UCSD-AML1 (cell line): ENCODE results near the gene PITHD1.
"Not testable (repeated sequence)": the region's sequence is repeated elsewhere in the genome, so short reads cannot be mapped to it uniquely, and the experiment has no call there.

ENCODE experiments used
- DNase-seq: peaks from one replicate; lab custom pipeline; 2025; ENCODE audit not compliant: unreplicated experiment; lab: John Stamatoyannopoulos, UW

PITHD1 gene, protein sequence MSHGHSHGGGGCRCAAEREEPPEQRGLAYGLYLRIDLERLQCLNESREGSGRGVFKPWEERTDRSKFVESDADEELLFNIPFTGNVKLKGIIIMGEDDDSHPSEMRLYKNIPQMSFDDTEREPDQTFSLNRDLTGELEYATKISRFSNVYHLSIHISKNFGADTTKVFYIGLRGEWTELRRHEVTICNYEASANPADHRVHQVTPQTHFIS

DNA sequence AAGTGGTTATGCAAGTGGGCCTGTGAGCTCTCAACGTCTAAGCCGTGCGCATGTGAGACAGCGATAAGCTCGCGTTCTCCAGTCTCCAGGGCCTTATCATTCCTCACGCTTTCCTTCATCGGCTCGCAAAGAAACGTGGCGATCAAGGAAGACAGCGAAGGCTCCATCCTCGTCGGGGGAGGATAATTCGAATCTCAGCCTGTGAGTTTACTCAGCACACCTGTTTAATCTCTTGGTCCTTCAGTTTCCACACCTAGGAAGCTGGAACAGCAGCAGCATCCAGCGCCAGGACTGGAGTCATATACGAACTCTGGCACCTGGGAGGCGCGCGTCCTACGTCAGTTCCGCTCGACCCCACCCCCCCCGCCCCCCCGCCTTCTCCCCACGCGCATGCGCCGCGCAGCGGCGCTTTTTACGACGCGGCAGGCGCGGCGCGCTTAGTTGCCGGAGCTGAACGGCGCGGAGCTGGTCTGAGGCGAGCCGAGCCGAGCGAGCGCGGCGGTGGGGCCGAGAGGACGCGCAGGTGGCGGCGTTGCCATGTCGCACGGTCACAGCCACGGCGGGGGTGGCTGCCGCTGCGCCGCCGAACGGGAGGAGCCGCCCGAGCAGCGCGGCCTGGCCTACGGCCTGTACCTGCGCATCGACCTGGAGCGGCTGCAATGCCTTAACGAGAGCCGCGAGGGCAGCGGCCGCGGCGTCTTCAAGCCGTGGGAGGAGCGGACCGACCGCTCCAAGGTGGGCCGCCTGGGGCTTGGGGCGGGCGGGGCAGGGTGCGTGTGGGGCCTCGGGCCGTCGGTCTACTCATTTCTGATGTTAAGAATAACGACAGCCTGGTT is at the start of gene PITHD1:
Gene PITHD1 (plus strand): TSS at position 440 of the 836 bp plus-strand sequence. CDS start 98 bp downstream, at position 538.
- DNase-seq: peak; percentile 89

DNA sequence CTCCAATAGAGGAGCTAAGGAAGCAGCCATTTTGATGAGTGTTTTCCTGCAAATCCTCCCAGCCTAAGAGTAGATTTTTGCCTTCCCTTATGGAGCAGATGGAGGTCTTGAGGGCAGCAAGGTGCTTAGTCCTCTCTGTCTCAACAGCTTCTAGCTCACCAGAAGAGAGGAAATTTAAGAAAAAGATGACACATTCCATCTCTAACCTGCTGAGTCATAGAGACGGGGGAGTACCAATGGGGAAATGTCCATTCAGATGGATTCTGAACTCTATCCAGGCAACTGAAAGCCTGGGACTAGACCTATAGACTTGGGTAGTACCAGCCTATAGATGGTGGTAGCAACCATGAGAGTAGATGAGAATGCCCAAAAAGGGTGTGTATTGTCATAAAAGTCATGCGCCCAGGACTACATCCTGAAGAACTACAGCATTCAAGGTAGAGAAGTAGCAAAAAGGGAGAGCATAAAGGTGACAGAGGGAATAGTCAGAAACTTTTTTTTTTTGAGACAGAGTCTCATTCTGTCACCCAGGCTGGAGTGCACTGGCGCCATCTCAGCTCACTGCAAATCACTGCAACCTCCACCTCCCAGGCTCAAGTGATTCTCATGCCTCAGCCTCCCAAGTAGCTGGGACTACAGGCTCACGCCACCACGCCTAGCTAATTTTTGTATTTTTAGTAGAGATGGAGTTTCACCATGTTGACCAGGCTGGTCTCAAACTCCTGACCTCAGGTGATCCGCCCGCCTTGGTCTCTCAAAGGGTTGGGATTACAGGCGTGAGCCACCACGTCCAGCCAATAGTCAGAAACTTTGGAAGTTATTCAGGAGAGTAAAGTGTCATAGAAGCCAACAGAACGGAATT is 45.6 kb upstream of the PITHD1 start:
- DNase-seq: no peak

DNA sequence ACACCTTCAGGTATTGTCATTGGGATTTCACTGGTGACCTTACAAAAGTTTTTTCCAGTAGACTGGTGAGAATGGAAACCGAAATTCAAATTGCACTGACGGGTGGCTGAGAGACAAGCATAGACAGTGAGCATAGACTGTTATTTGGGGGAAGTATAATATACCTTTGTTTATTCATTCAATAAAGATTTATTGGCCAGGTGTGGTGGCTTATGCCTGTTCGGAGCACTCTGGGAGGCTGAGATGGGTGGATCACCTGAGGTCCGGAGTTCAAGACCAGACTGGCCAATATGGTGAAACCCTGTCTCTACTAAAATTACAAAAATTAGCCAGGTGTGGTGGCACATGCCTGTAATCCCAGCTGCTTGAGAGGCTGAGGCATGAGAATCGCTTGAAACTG is 44.9 kb upstream of the PITHD1 start:
- not testable (repeated sequence) for DNase-seq

DNA sequence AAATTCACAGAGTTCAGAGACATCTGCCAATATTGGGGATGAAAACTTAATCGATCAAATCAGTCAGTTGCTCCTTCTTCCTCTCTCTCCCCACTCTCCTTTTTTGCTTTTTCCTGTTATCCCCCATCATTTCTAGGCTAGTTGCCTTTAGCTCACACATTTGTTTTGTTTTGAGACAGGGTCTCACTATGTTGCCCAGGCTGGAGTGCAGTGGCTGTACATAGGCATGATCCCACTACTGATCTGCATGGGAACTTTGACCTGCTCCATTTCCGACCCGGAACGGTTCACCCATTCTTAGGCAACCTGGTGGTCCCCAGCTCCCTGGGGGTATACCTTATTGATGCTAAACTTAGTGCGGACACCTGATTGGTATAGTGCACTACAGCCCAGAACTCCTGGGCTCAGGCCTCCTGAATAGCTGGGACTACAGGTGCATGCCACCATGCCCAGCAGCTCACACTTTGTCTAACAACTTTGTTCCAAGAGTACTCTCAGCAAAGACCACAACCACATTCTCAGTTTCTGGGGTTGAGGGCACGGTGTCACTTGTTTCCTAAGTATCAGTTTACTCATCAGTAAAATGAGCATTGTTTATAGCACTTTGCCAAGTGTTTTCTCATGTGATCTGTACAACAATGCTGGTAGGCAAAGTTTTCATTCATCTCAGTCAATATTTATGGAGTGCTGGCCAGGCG is 41.6 kb upstream of the PITHD1 start:
- DNase-seq: no peak

DNA sequence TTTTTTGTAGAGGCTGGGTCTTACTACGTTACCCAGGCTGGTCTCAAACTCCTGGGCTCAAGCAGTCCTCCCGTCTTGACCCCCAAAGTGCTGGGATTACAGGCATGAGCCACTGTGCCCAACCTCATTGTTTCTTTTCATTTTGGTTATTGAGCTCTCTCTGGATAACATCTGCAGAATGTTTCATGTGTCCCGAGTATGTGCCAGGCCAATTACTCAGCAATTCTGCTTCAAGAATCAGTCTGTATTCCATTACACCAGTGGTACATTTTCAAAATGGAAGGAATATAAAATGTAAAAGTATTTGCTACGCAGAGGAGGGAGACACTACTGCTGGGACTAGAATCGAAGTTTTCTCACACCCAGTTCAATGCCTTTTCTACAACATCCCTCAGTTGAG is 36.6 kb upstream of the PITHD1 start:
- no peak for DNase-seq

DNA sequence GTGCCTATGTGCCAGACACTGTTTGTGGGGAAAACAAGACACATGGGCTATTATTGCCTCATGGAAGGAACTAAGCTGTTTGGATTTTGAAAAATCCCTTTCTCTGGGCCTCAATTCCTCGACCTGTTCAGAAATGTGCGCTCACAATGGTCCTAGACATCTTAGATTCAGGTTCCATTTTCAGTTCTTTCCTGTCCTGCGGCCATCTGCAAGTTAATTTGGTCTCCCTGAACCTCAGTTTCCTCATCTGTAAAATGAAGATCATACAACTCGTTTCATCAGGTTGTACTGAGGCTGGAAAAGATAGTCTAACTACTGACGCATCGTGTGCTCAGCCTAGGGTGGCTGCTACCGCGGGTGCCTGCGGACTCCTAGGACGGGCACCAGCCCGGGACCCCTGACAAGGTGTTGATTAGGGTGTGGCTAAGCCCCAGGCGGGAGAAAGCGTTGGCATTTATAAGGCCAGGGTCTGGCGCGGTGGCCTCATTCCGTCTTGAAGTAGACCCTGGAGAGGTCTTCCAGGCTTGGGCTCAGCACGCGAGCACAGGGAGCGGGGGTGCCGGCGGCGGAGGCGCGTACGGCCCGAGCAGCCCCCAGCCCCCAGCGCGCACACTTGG is 35.4 kb upstream of the PITHD1 start:
- DNase-seq: no peak

DNA sequence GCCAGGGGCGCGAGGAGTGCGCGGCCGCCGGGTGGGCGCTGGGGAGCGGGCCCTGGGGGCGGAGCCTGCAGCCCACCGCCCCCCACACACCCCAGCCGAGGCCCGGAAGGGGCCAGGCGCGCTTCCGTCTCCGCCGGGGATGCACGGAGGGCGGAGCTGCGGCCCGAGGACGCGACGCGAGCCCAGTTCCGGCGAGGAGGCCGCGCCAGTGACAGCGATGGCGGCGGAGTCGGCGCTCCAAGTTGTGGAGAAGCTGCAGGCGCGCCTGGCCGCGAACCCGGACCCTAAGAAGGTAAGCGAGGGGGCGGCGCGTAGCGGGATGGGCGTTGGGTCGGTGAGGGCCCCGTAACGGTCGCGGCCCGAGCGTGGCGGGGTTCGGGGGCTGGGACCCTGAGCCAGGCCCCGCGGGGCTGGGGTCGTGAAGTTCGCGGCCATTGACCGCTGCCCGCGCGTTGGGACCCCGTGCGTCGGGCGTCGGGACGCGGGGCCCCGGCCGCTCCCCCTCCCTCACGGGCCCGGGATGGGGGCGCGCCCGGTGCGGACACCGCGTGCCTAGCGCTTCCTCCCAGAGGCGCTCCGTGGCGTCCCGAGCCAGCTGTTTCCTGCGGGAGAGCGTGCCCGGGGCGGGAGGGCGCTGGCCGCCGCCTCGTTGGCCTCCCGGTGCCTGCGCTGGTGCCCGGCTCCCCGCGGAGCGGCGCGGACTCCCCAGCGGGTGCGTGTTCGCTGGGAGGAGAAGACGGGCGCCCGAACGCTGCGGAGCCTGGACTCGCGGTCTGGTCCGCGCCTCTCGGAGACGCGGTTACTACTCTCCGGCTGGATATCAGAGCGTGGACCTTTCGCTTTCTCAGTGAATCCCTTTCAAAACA is 34.7 kb upstream of the PITHD1 start, which contains the start of gene ELOA:
Gene ELOA (plus strand): TSS at position 185 of the 866 bp plus-strand sequence. CDS start 33 bp downstream, at position 218.
- peak; percentile 84 for DNase-seq

DNA sequence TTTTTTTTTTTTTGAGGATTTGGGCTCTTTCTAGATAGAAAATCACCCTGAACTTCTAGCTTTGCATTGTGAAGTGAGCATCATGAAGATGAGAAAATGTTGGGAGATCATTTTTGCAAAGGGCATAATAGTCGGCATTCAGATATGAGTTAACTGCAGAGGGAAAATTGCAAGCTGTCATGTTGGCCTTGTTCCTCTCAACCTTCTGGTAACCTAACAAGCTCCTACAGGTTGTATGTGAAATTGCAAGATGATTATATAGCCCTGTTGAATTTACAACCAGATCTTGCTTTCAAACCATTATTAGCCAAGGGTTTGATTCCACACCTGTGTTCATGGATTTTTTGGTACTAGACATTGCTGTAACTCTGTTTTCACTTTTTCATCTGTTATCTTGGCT is 32.7 kb upstream of the PITHD1 start:
- no peak for DNase-seq

DNA sequence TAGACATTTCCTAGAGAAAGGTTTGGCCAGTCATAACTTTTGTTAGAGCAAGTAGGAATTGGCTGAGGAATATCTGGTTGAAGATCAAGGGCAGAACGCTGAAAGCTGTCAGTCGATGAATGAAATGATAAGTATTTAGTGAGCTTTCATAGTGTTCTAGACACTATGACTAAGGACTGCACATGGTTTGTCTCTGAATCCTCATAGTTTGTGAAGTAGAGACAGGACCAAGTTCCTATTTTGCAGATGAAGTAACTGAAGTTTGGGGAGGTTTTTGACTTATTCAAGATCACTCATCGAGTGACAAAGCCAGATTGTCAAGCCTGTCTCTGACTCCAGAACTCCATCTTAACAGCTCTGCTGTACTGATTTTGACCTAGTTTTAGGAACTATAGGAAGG is 30.2 kb upstream of the PITHD1 start:
- no peak for DNase-seq

DNA sequence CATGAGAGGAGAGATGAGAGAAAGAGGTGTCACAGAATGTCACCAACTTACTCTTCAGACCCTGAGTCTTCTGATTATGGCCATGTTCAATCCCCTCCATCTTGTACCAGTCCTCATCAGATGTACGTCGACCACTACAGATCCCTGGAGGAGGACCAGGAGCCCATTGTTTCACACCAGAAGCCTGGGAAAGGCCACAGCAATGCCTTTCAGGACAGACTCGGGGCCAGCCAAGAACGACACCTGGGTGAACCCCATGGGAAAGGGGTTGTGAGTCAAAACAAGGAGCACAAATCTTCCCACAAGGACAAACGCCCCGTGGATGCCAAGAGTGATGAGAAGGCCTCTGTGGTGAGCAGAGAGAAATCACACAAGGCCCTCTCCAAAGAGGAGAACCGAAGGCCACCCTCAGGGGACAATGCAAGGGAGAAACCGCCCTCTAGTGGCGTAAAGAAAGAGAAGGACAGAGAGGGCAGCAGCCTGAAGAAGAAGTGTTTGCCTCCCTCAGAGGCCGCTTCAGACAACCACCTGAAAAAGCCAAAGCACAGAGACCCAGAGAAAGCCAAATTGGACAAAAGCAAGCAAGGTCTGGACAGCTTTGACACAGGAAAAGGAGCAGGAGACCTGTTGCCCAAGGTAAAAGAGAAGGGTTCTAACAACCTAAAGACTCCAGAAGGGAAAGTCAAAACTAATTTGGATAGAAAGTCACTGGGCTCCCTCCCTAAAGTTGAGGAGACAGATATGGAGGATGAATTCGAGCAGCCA is 27.0 kb upstream of the PITHD1 start:
- peak; percentile 36 for DNase-seq

DNA sequence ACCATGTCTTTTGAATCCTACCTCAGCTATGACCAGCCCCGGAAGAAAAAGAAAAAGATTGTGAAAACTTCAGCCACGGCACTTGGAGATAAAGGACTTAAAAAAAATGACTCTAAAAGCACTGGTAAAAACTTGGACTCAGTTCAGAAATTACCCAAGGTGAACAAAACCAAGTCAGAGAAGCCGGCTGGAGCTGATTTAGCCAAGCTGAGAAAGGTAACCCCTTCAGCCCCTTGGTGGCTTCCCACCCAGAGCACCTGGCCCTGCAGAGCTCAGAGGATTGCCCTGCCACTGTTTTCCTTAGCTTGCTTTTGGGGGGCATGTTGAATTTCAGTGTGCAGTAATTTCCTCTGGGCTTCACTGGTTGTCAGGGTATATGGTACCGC is 26.4 kb upstream of the PITHD1 start:
- no peak for DNase-seq

DNA sequence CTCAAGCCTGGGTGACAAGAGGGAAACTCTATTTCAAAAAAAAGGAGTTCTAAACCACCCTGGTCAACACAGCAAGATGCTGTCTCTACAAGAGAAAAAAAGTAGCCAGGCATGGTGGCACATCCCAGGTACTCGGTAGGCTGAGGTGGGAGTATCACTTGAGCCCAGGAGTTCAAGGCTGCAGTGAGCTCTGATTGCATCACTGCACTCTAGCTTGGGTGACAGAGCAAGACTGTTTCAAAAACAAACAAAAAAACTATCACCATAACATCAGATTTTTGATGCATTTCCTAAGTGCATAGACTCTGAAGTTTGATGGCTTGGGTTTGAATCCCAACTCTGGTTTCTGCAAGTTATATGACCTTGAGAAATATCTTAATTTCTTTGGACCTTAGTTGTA is 25.3 kb upstream of the PITHD1 start:
- no peak for DNase-seq

DNA sequence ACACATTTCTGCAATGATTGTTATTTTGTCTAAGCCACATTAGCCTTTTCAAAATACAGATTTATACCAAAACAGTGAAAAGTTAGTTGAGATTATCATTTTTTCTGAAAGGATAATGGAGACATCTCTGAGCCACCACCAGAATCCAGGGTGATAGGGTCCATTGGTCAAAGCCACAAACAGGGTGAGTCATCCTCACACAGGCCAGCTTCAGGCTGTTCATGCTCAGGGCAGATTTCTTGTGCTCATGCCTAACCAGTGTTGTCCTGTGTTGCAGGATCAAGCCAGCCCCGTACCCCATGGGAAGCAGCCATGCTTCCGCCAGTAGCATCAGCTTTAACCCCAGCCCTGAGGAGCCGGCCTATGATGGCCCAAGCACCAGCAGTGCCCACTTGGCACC is 21.5 kb upstream of the PITHD1 start:
- DNase-seq: no peak

DNA sequence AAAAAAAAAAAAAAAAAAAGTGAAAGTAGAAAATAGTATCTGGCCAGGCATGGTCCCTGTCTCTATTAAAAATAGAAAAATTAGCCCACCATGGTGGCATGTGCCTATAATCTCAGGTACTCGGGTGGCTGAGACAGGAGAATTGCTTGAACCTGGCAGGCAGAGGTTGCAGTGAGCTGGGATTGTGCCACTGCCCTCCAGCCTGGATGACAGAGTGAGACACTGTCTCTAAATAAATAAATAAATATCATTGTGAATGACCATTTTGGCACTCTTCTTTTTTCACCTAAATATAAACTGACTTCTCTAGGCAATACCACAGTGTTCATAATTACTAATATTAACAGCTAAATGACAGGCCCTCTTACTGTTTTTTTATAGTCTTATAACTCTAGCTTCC is 20.4 kb upstream of the PITHD1 start:
- no peak for DNase-seq

DNA sequence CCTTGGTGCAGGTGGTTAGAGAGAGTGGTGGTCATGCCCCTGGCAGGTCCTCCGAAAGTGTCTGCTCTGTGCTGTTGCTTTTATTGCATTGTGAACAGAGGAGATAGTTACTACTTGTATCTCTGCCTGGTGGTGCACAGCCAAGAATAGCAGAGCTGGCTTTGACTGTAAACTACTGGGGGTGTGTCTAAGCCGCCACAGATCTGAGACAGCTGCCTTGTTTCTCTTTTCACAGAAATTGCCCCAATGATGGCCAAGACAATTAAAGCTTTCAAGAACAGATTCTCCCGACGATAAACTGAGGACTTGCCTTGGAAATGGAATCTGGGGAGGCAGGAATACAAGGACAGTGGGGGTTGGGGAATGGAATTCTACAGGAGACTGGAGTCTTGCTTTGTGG is 18.9 kb upstream of the PITHD1 start:
- DNase-seq: no peak

DNA sequence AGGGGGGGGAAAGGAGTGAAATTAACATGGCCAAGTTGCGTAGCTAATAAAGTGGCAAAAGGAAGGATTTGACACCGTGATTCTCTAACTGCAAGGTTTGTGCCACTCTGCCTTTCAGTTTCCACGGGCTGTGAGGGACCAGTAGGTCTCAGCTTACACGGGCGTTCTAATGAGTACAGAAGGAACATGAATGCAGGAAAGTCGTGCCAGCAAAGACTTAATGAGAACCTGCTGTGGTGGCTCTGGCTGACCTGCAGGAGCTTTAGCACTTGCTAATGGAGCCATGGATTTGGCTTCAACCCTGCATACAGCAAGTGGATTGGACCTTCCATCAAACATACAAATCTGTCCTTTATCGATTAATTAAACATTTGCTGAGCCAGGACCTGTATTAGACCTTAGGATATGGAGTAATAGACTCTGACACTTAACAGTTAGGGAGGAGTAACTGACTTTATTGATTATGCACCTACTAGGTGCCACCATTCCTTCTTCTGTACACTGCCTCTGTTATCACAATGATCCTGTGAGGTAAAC is 15.1 kb upstream of the PITHD1 start:
- no peak for DNase-seq

DNA sequence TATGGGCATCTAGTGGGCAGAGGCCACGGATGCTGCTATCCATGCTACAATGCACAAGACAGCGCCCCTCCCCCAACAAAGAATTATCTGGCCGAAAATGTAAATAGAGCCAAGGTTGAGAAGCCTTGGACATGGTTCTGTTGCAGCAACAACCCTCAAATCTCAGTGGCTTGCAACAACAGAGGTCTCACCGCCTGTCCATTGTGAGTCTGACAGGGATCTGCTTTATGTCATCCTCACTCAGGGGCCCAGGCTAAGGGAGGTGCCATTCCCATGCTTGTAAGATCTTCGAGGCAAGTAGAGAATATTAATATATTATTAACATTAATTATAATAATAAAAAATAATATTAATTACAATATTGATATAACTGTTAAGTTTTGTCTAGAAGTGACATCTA is 9.5 kb upstream of the PITHD1 start:
- DNase-seq: no peak

DNA sequence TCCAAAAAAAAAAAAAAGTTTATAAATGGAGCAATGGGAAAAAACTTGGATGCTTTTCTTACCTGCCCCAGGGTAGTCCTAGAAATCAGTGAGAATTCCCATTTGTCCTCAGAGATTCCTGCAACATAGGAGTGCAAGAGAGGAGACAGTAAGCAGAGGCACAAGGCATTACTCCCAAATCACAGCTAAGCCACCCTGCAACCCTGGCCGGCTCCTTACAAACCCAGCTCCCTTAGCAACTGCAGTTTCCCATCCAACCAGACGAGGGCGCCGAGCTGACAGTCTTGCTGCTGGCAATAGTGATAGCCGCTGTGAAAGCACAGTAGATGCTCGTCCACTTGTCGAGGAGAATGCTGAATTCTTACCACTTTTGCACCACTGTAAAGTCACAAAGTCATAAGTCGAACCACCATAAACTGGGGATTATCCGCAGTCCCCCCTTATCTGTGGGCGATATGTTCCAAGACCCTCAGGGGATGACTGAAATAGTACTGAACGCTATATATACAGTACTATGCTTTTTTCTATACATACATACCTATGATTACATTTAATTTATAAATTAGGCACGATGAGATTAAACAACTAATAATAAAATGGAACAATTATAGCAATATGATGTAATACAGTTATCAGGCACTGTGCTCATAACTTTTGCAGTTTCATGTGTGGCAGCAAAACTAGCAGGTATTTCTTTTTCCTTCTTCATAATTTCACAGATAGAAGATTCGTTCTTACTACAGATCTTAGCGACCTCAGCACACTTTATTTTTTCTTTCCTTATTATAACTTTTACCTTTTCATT is 6.0 kb upstream of the PITHD1 start:
- DNase-seq: peak; percentile 81
